OCI-M1 (cell line): ENCODE measurements around the gene MRC1.
"Not testable (repeated sequence)": the region's sequence is repeated elsewhere in the genome, so short reads cannot be mapped to it uniquely, and the experiment has no call there.

ENCODE experiments used
- DNase-seq: peaks from one replicate; lab custom pipeline; 2025; lab: John Stamatoyannopoulos, UW

MRC1 gene

GRCh38 chr10:17906002-17906401 lies 96.9 kb downstream of the MRC1 start:
- peak; percentile 7 for DNase-seq

GRCh38 chr10:17907641-17908040 lies 98.5 kb downstream of the MRC1 start:
- no peak for DNase-seq

DNA sequence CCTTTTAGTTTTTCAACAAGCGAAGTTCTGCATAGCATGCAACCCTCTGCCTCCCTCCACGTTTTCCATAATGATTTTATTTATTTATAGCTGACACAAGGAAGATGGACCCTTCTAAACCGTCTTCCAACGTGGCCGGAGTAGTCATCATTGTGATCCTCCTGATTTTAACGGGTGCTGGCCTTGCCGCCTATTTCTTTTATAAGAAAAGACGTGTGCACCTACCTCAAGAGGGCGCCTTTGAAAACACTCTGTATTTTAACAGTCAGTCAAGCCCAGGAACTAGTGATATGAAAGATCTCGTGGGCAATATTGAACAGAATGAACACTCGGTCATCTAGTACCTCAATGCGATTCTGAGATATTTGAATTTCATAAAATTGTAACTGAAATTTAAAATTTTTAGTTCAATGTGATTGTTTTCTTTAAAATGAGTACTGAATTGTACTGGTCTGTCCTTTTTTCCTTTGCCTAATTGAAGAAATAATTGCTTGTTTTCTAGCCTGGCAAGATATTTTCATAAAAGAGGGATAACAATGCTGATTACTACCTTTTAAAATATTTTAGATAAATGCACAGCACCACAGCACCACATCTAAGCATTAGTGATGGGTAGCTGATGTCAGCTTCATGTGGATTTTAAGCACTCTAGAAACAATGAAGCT lies 101.1 kb downstream of the MRC1 start:
- peak; percentile 70 for DNase-seq

- DNase-seq = no peak
These were observed 103.6 kb downstream of the MRC1 start for GRCh38 chr10:17912754-17913153.

DNA sequence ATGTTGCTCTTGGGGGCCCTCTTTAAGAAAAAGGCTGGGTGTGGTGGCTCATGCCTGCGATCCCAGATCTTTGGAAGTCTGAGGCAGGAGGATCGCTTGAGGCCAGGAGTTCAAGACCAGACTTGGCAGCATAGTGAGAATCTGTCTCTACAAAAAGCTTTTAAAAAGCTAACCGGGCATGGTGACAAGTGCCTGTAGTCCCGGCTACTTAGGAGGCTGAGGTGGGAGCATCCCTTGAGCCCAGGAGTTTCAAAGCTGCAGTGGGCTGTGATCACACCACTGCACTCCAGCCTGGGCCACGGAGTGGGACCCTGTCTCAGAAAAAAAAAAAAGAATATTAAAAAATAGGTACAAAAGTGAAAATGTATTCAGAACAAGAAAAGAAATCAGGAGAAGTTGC lies 104.5 kb downstream of the MRC1 start:
- DNase-seq = no peak

- no peak for DNase-seq
These were observed 105.3 kb downstream of the MRC1 start for GRCh38 chr10:17914169-17915045.

DNA sequence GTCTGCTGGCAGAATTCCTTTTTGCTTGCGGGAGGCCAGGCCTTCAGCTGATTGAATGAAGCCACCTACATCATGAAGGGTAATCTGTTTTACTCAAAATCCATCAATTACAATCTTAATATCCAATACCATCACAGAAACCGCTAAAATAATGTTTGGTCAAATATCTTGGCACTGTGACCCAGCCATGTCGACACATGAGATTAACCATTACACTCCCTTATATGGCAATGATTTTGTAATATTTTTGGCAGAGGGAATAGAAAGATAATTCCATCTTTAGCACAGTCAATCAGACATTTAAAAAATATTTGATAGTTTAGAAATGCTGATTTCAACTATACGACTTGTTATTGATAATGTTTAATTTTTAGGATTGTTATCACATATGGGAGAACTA lies 106.0 kb downstream of the MRC1 start:
- no peak for DNase-seq

- DNase-seq = no peak
These were observed 109.2 kb downstream of the MRC1 start for GRCh38 chr10:17918187-17918903.

- no peak for DNase-seq
These were observed 112.2 kb downstream of the MRC1 start for GRCh38 chr10:17921378-17921777.

GRCh38 chr10:17923728-17924127 lies 114.6 kb downstream of the MRC1 start:
- no peak for DNase-seq

- no peak for DNase-seq
These were observed 134.0 kb downstream of the MRC1 start for GRCh38 chr10:17943033-17943745.

DNA sequence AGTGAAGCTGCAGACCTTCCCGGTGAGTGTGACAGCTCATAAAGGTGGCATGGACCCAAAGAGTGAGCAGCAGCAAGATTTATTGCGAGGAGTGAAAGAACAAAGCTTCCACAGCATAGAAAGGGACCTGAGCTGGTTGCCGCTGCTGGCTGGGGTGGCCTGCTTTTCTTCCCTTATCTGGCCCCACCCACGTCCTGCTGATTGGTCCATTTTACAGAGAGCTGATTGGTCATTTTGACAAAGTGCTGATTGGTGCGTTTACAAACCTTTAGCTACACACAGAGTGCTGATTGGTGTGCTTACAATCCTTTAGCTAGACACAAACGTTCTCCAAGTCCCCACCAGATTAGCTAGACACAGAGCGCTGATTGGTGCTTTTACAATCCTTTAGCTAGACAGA lies 141.1 kb downstream of the MRC1 start:
- DNase-seq = peak; percentile 5

DNA sequence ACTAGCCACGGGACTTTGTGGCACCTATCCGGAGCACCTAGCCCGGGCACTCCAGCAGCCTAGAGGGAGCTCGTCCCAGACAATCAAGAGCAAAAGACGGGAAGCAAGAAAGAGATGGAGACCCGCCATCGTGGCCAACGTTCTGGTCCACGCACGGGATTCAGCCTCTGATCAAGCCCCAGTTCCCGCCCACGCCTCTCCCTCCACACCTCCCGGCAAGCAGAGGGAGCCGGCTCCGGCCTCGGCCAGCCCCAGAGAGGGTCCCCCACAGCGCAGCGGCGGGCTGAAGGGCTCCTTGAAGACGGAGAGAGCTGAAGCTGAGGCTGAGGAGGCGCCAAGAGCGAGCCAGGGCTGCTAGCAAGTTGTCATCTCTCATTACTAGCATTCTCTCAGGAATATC lies 141.6 kb downstream of the MRC1 start:
- DNase-seq = no peak

DNA sequence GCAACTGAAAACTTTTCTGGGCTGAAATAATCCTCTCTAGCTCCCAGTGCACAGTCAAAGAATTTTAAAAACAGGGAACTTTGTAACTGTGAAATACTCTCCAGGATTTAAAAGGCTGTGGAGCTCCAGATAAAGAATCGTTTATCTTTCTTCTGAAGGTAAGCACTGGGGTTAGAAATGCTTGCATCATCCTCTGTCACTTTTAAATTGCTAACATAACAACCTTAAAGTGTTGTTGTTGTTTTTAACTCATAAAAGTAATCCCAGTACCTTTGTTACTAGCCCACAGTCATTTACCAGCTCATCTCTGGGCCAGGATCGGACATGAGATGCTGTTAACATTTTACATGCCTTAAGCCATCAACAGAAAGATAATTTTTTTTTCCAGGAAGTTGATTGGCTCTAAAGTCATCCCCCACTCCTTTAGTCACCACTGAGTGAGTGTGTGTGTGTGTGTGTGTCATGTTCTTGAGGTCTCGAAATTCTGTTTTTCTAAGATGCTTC lies 142.8 kb downstream of the MRC1 start, which contains the start of gene SLC39A12:
TSS of gene SLC39A12 (plus strand) at position 51 of the 504 bp plus-strand sequence. CDS start 1,359 bp downstream, outside the sequence.
- DNase-seq = peak; percentile 46

- not testable (repeated sequence) for DNase-seq
These were observed 145.2 kb downstream of the MRC1 start for GRCh38 chr10:17954372-17954771.

- DNase-seq = no peak
These were observed 145.7 kb downstream of the MRC1 start for GRCh38 chr10:17954861-17955260.

DNA sequence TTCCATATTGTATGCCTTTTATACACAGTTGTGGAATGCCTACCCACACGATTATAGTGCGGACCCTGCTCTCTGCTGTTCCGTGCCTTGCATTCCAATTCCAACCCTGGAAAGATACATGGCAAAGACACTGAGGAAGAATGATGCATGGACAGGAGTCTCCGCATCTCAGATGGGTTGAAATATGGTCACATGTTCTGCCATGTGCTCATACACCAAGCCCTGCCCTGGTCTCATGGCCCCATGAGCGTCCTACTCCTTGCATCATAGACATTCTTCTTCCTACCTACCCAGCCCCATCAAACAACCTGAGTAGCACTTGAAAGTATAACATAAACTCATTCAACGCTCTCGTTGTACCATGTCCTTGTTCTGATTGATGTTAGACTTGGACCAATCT lies 148.9 kb downstream of the MRC1 start:
- DNase-seq = no peak

DNA sequence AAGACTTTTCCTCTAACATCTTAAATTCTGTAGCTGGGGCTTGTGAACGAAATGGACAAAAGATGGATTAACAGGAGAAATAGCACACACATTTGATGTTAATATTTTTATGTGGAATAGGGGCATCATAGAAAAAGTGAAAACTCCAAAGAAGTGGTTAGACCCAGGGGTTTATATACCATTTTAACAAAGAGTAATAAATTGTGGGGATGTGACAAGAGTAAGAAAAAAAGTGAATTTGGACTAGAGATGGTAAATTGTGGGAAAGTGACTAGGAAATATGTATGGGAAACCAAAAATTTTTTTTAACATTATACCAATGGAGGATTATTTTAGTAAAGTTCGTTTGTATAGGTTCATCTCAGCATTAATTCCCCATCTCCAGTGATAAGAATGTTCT lies 150.7 kb downstream of the MRC1 start:
- DNase-seq = no peak
